IMR-90 (cell line): ENCODE measurements around the gene CDH26. TPM values are rescaled to one million over a fixed set of nuclear protein-coding genes. Genes with fewer than 3 reads are reported as not detected.

Experiments used
- ATAC-seq: fragments of 200-7000 bp; cut with Tn5 transposase; 2 replicates; pipeline ENCODE4 v1.9.1; 2020; ENCODE audit warnings: low read depth, mild to moderate bottlenecking, moderate library complexity
- BruUV-seq: library from RNA; stranded (reverse); fragments of 400-500 nt; replicated peaks from 2 replicates; lab custom pipeline; 2021; lab: Mats Ljungman, UMichigan
- CTCF ChIA-PET: fragments of 300-600 bp; formaldehyde crosslinking; extraction: SDS; loops from one replicate; lab custom pipeline; 2021; ENCODE audit warnings: antibody characterized with exemption; lab: Yijun Ruan, JAX
- POLR2A ChIA-PET: fragments of 300-600 bp; sonication (Branson Sonifier 250); formaldehyde crosslinking; loops from one replicate; lab custom pipeline; 2022; ENCODE audit warnings: antibody characterized with exemption; ENCODE audit not compliant: unreplicated experiment; lab: Charles Lee
- DNase-seq: peaks from one replicate; pipeline ENCODE4 v3.0.0; 2013
- H2AFZ ChIP-seq: replicated peaks from 2 replicates; pipeline ENCODE3; 2013; ENCODE audit warnings: low read length, mild to moderate bottlenecking; ENCODE audit not compliant: poor library complexity
- H2AK5ac ChIP-seq: 2 replicates; pipeline ENCODE4 v1.6.1; 2013; ENCODE audit warnings: low read depth, low read length, inconsistent platforms
- H2AK9ac ChIP-seq: replicated peaks from 2 replicates; pipeline ENCODE3; 2013; ENCODE audit warnings: mild to moderate bottlenecking, low read depth, low read length, moderate library complexity; ENCODE audit not compliant: poor library complexity
- H2BK120ac ChIP-seq: 2 replicates; pipeline ENCODE4 v1.6.1; 2013; ENCODE audit warnings: low read depth, low read length, inconsistent platforms
- H2BK15ac ChIP-seq: 3 replicates; pipeline ENCODE4 v1.6.1; 2013; ENCODE audit warnings: low read depth, low read length, inconsistent platforms
- H2BK20ac ChIP-seq: 2 replicates; pipeline ENCODE4 v1.6.1; 2013; ENCODE audit warnings: low read depth, mild to moderate bottlenecking, inconsistent platforms, low read length, moderate library complexity
- H2BK5ac ChIP-seq: 2 replicates; pipeline ENCODE4 v1.6.1; 2013; ENCODE audit warnings: mild to moderate bottlenecking, low read depth, low read length, inconsistent platforms; ENCODE audit not compliant: poor library complexity, severe bottlenecking
- H3K14ac ChIP-seq: replicated peaks from 2 replicates; pipeline ENCODE4 v1.6.1; 2013; ENCODE audit warnings: low read depth, low read length, inconsistent platforms
- H3K18ac ChIP-seq: 2 replicates; pipeline ENCODE4 v1.6.1; 2013; ENCODE audit warnings: low read depth, low read length, control low read depth
- H3K23ac ChIP-seq: 2 replicates; pipeline ENCODE4 v1.6.1; 2013; ENCODE audit warnings: low read depth, low read length, inconsistent platforms
- H3K27ac ChIP-seq: 2 replicates; pipeline ENCODE4 v1.5.1; 2013; ENCODE audit warnings: mild to moderate bottlenecking, control low read depth, low read length; ENCODE audit not compliant: insufficient read depth
- H3K27me3 ChIP-seq: 2 replicates; pipeline ENCODE4 v1.6.1; 2013; ENCODE audit warnings: low read length; ENCODE audit not compliant: control insufficient read depth, insufficient read depth
- H3K36me3 ChIP-seq: 2 replicates; pipeline ENCODE4 v1.6.1; 2013; ENCODE audit warnings: low read length, mixed read lengths; ENCODE audit not compliant: control insufficient read depth, insufficient read depth
- H3K4ac ChIP-seq: 2 replicates; pipeline ENCODE4 v1.6.1; 2013; ENCODE audit warnings: low read depth, low read length, inconsistent platforms
- H3K4me1 ChIP-seq: 2 replicates; pipeline ENCODE4 v1.6.1; 2013; ENCODE audit warnings: low read length, mixed read lengths; ENCODE audit not compliant: control insufficient read depth, insufficient read depth
- H3K4me2 ChIP-seq: 2 replicates; pipeline ENCODE4 v1.6.1; 2013; ENCODE audit warnings: low read depth, mild to moderate bottlenecking, control low read depth, low read length, moderate library complexity
- H3K4me3 ChIP-seq: 2 replicates; pipeline ENCODE4 v1.5.1; 2013; ENCODE audit warnings: low read depth, mild to moderate bottlenecking, control low read depth, low read length, moderate library complexity; ENCODE audit not compliant: insufficient read depth
- H3K56ac ChIP-seq: 2 replicates; pipeline ENCODE4 v1.6.1; 2013; ENCODE audit warnings: low read length, inconsistent platforms; ENCODE audit not compliant: insufficient read depth; ENCODE audit errors: extremely low read depth
- H3K79me1 ChIP-seq, 2 experiments: 2 replicates each; pipeline ENCODE4 v1.6.1; 2013; ENCODE audit warnings: low read length in 2 of 2, inconsistent platforms in 1 of 2, low read depth in 1 of 2
- H3K9ac ChIP-seq: 2 replicates; pipeline ENCODE4 v1.6.1; 2013; ENCODE audit warnings: low read depth, low read length, control low read depth
- H3K9me1 ChIP-seq: 2 replicates; pipeline ENCODE4 v1.6.1; 2013; ENCODE audit warnings: low read length, inconsistent platforms; ENCODE audit not compliant: insufficient read depth
- H3K9me3 ChIP-seq: 2 replicates; pipeline ENCODE4 v1.6.1; 2013; ENCODE audit warnings: low read length; ENCODE audit not compliant: control insufficient read depth, insufficient read depth
- H4K20me1 ChIP-seq: 2 replicates; pipeline ENCODE4 v1.6.1; 2013; ENCODE audit warnings: low read length, inconsistent platforms; ENCODE audit not compliant: insufficient read depth
- H4K5ac ChIP-seq: 2 replicates; pipeline ENCODE4 v1.6.1; 2013; ENCODE audit warnings: mild to moderate bottlenecking, low read depth, low read length, control low read depth
- H4K8ac ChIP-seq, 2 experiments: 2 replicates each; pipeline ENCODE4 v1.6.1; 2013; ENCODE audit warnings: low read depth in 2 of 2, low read length in 2 of 2, control low read depth in 1 of 2, inconsistent platforms in 1 of 2
- H4K91ac ChIP-seq: 2 replicates; pipeline ENCODE4 v1.6.1; 2013; ENCODE audit warnings: low read depth, low read length, inconsistent platforms; ENCODE audit not compliant: insufficient read depth
- BHLHE40 ChIP-seq: fragments of 150-350 bp; IDR thresholded peaks from 2 replicates; pipeline ENCODE4 v1.6.1; 2016; ENCODE audit warnings: mild to moderate bottlenecking, low read depth, low read length
- CEBPB ChIP-seq: IDR thresholded peaks from 2 replicates; pipeline ENCODE4 v1.6.1; 2012; ENCODE audit warnings: low read depth, low read length, improper control_type of control experiment
- CHD1 ChIP-seq: IDR thresholded peaks from 2 replicates; pipeline ENCODE4 v1.6.1; 2012; ENCODE audit warnings: low read depth, low read length, improper control_type of control experiment
- CTCF ChIP-seq: conservative IDR thresholded peaks from 2 replicates; pipeline ENCODE4 v1.5.1; 2012; ENCODE audit warnings: mild to moderate bottlenecking, low read depth, low read length, improper control_type of control experiment
- ELK1 ChIP-seq: fragments of 150-350 bp; IDR thresholded peaks from 2 replicates; pipeline ENCODE4 v1.6.1; 2016; ENCODE audit warnings: low read depth, mild to moderate bottlenecking, low read length, moderate library complexity, borderline replicate concordance
- FOS ChIP-seq: fragments of 150-350 bp; IDR thresholded peaks from 2 replicates; pipeline ENCODE4 v1.6.1; 2016; ENCODE audit warnings: low read depth, low read length
- MAFK ChIP-seq: IDR thresholded peaks from 2 replicates; pipeline ENCODE4 v1.6.1; 2012; ENCODE audit warnings: low read depth, low read length, improper control_type of control experiment
- MAZ ChIP-seq: IDR thresholded peaks from 2 replicates; pipeline ENCODE4 v1.6.1; 2012; ENCODE audit warnings: low read depth, mild to moderate bottlenecking, low read length, improper control_type of control experiment, moderate library complexity, borderline replicate concordance
- MXI1 ChIP-seq: IDR thresholded peaks from 2 replicates; pipeline ENCODE4 v1.6.1; 2012; ENCODE audit warnings: low read depth, mild to moderate bottlenecking, low read length, moderate library complexity, borderline replicate concordance
- NFE2L2 ChIP-seq: fragments of 150-350 bp; IDR thresholded peaks from 2 replicates; pipeline ENCODE4 v1.6.1; 2016; ENCODE audit warnings: low read depth, mild to moderate bottlenecking, low read length
- POLR2A ChIP-seq: IDR thresholded peaks from 2 replicates; pipeline ENCODE4 v1.6.1; 2012; ENCODE audit warnings: mild to moderate bottlenecking, low read depth, low read length
- RCOR1 ChIP-seq: IDR thresholded peaks from 2 replicates; pipeline ENCODE4 v1.6.1; 2012; ENCODE audit warnings: mild to moderate bottlenecking, low read length, improper control_type of control experiment; ENCODE audit not compliant: insufficient replicate concordance
- RFX5 ChIP-seq: IDR thresholded peaks from 2 replicates; pipeline ENCODE4 v1.8.0; 2012; ENCODE audit warnings: low read depth, mild to moderate bottlenecking, low read length, moderate library complexity
- SMC3 ChIP-seq: fragments of 150-350 bp; IDR thresholded peaks from 2 replicates; pipeline ENCODE4 v1.6.1; 2016; ENCODE audit warnings: low read depth, mild to moderate bottlenecking, antibody characterized with exemption, low read length, moderate library complexity
- USF2 ChIP-seq: fragments of 150-350 bp; IDR thresholded peaks from 2 replicates; pipeline ENCODE4 v1.6.1; 2017; ENCODE audit warnings: mild to moderate bottlenecking, antibody characterized with exemption, low read length, low read depth
- WGBS, 2 experiments: methylation state at CpG; one replicate each; pipeline versions ENCODE4 v1.1.5 to v1.1.7; 2013; ENCODE audit warnings: missing lambda C conversion rate in 2 of 2; ENCODE audit not compliant: insufficient read length in 1 of 2; ENCODE audit errors: extremely low coverage in 2 of 2; 5-methylcytosine and 5-hydroxymethylcytosine counted together
- dilution Hi-C: fragments of 300-500 bp; cut with HindIII; formaldehyde crosslinking; loops from one replicate; pipeline ENCODE4 v1.14.3; 2018; ENCODE audit warnings: low sequenced_read_pairs; ENCODE audit not compliant: unreplicated experiment
- in situ Hi-C: fragments of 300-500 bp; cut with MboI; formaldehyde crosslinking; loops from 3 replicates; pipeline ENCODE4 v1.14.3; 2019; ENCODE audit warnings: low sequenced_read_pairs, inconsistent platforms, mixed read lengths
- intact Hi-C: fragments of 100-400 bp; cut with micrococcal nuclease; formaldehyde crosslinking; loops from 2 replicates; pipeline ENCODE4 v1.10.0; 2022
- polyA plus RNA-seq, 3 experiments: library from polyadenylated mRNA; depleted of rRNA; stranded (reverse); fragments of >200 nt; gene quantifications; 2 replicates each; pipeline ENCODE4 v1.2.3, GENCODE V29; 2012; ENCODE audit warnings: low replicate concordance in 1 of 3
- total RNA-seq: library from RNA; depleted of rRNA; stranded (reverse); fragments of >200 nt; gene quantifications from 2 replicates; pipeline ENCODE4 v1.2.3, GENCODE V29; 2012

Gene CDH26
- total and polyA plus RNA-seq, 2 of the 4 experiments (the other 2 are of a cell fraction), result not detected

GRCh38 chr20:60053125-60053817, 95.0 kb downstream of the CDH26 start:
- H3K9ac ChIP-seq, result no peak overlapping the region
- H3K9me1 ChIP-seq, result peaks cover 4% of the 10 kb centered on the region; the same call in 1 of the 2 replicates
- dilution Hi-C loops, result no loop called here
- H4K20me1 ChIP-seq, result no peaks in the 10 kb centered on the region
- H3K27ac ChIP-seq, result no peak overlapping the region
- no peak overlapping the region for H4K91ac ChIP-seq
- ChIA-PET CTCF (no interaction called here), POLR2A (no interaction called here)
- no peak overlapping the region for H3K4me3 ChIP-seq
- in situ Hi-C loops, result loop anchor here (25.0 kb wide), 2 partner anchors 1184 to 1834 kb away; no protein-coding TSS in a partner anchor
- peaks cover 9% of the 10 kb centered on the region for H3K27me3 ChIP-seq
- H2BK20ac ChIP-seq, result 0 out of 2 replicates have a peak overlapping the region, but pooled peaks have one; percentile 49
- H3K9me3 ChIP-seq, result no peaks in the 10 kb centered on the region
- H2BK5ac ChIP-seq, result no peak overlapping the region
- no peak overlapping the region for H3K18ac ChIP-seq
- H2AK9ac ChIP-seq, result no peak overlapping the region
- peak overlapping the region; percentile 15 for H2AFZ ChIP-seq
- BruUV-seq, result no TSS peak
- no peak overlapping the region for H4K5ac ChIP-seq
- no peak overlapping the region for H3K14ac ChIP-seq
- no CpG with 5 or more reads among the region's 16 CpGs for WGBS, 2 experiments
- no peak overlapping the region for H3K4me2 ChIP-seq
- no peaks in the 10 kb centered on the region for H3K79me1 ChIP-seq
- no peak overlapping the region; the same call in 1 of the 2 replicates for H3K4ac ChIP-seq
- H2AK5ac ChIP-seq, result 0 out of 2 replicates have a peak overlapping the region, but pooled peaks have one; percentile 14
- H2BK15ac ChIP-seq, result no peak overlapping the region
- H3K4me1 ChIP-seq, result peaks cover 10% of the 10 kb centered on the region
- no peak for ATAC-seq
- H3K56ac ChIP-seq, result no peak overlapping the region
- no peak overlapping the region for H2BK120ac ChIP-seq
- H4K8ac ChIP-seq, result no peak overlapping the region
- intact Hi-C loops, result loop anchor here (10.0 kb wide), 2 partner anchors 1062 to 1202 kb away; partner anchors contain the start of gene CDH4
- no peaks in the 10 kb centered on the region for H3K36me3 ChIP-seq
- H3K23ac ChIP-seq, result no peak overlapping the region
- no peak for DNase-seq
- TF ChIP-seq MAFK (no peak), MAZ (no peak), RCOR1 (no peak), FOS (no peak), NFE2L2 (no peak), USF2 (no peak), BHLHE40 (no peak), CHD1 (no peak), ELK1 (no peak), RFX5 (no peak), MXI1 (no peak), POLR2A (no peak), CTCF (no peak), CEBPB (no peak), SMC3 (no peak)
